ENCODE data around the gene E2F8. TPM values are rescaled to one million over a fixed set of nuclear protein-coding genes. Genes with fewer than 3 reads are reported as not detected.

The E2F8 gene
- total RNA-seq, 4 donors from 2014 or later: 0.07 TPM; not detected in 3

- TF ChIP-seq POLR2A (IDR thresholded peaks at IDR 0.05): no peak
- TF ChIP-seq EP300 (IDR thresholded peaks at IDR 0.05): no peak
- TF ChIP-seq POLR2AphosphoS5 (IDR thresholded peaks at IDR 0.05): no peak
- no peak for TF ChIP-seq CTCF (IDR thresholded peaks at IDR 0.05)
- no peaks in the 10 kb centered on the region for H3K9me3 ChIP-seq
- WGBS, 2 donors (ENCODE audit: low coverage in 1 of 2): 51 to 72% methylated on average over 3 of the region's 3 CpGs
- no peaks in the 10 kb centered on the region for H3K36me3 ChIP-seq
- peaks cover 42% of the 10 kb centered on the region for H3K27me3 ChIP-seq
- ATAC-seq: no peak
- no peak overlapping the region for H3K4me3 ChIP-seq
- no peak overlapping the region for H3K27ac ChIP-seq
- H3K4me1 ChIP-seq: no peaks in the 10 kb centered on the region
Measured at GRCh38 chr11:19283991-19284390, 43.2 kb upstream of the E2F8 start.

DNA sequence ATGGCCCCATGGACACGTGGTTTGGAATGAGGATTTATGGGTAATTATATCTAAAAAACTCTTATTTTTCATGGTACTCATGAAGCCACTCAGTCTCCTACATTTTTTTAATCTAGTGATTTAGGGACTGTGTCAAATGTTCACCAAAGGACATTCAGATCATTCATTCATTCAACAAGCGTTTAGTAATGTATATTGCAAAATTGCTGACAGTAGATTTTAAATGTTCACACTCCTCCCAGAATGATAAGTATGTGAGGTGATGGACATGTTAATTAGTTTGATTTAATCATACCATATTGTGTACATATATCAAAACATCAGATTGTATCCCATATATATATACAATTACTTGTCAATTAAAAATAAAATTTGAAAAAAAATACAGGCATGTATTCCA, 40.8 kb upstream of the E2F8 start:
- ATAC-seq: no peak
- Histone ChIP-seq H3K27me3 (peaks cover 35% of the 10 kb centered on the region), H3K9me3 (no peaks in the 10 kb centered on the region), H3K4me1 (no peaks in the 10 kb centered on the region), H3K36me3 (no peaks in the 10 kb centered on the region), H3K27ac (no peak overlapping the region), H3K4me3 (no peak overlapping the region)
- 49 to 100% methylated on average over 1 to 2 of the region's 2 CpGs for WGBS, 2 donors (ENCODE audit: low coverage in 1 of 2)
- TF ChIP-seq POLR2AphosphoS5 (IDR thresholded peaks at IDR 0.05): no peak
- no peak for TF ChIP-seq CTCF (IDR thresholded peaks at IDR 0.05)
- TF ChIP-seq POLR2A (IDR thresholded peaks at IDR 0.05): no peak
- no peak for TF ChIP-seq EP300 (IDR thresholded peaks at IDR 0.05)

DNA sequence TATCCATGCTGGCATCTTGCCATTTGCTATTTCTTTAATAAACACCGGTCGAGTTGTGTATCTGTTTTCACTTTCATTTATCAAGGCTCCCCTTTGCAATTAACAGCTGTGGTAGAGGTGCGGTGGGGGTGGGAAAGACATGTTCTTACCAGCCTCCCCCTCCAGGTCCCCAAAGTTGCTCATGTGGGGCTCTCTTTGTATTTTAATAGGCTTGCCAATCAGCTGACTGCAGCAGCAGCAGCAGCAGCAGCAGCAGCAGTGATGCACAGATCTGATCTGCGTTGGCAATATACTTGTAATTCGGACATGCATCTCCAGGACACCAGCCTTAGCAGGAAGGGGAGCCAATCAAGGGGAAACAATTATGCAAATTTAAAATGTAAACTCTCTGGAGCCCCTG, 40.3 kb upstream of the E2F8 start:
- H3K4me1 ChIP-seq: no peaks in the 10 kb centered on the region
- 15% methylated on average over 4 of the region's 5 CpGs; no CpG with 5 or more reads in 1 of the 2 donors for WGBS, 2 donors (ENCODE audit: low coverage in 1 of 2)
- H3K27ac ChIP-seq: no peak overlapping the region
- no peaks in the 10 kb centered on the region for H3K9me3 ChIP-seq
- H3K4me3 ChIP-seq: no peak overlapping the region
- no peaks in the 10 kb centered on the region for H3K36me3 ChIP-seq
- peaks cover 30% of the 10 kb centered on the region for H3K27me3 ChIP-seq
- no peak for TF ChIP-seq EP300 (IDR thresholded peaks at IDR 0.05)
- TF ChIP-seq POLR2AphosphoS5 (IDR thresholded peaks at IDR 0.05): no peak
- no peak for TF ChIP-seq POLR2A (IDR thresholded peaks at IDR 0.05)
- no peak for ATAC-seq

DNA sequence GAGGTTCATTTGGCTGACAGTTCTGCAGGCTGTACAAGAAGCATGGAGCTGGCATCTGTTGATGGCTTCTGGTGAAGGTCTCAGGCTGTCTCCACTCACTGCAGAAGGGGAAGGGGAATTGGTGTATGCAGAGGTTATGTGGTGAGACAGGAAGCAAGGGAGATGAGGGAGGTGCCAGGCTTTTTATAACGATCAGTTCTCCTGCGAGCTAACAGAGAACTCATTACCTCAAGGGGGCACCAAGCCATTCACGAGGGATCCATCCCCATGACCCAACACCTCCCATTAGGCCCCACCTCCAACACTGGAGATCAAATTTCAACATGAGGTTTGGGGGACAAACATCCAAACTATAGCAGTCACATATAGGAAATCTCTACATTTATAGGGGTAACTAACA, 38.7 kb upstream of the E2F8 start:
- no peaks in the 10 kb centered on the region for H3K4me1 ChIP-seq

GRCh38 chr11:19276859-19277808, 36.4 kb upstream of the E2F8 start:
- ATAC-seq: no peak
- Histone ChIP-seq H3K27ac (no peak overlapping the region), H3K4me3 (no peak overlapping the region), H3K36me3 (no peaks in the 10 kb centered on the region), H3K4me1 (no peaks in the 10 kb centered on the region), H3K9me3 (no peaks in the 10 kb centered on the region), H3K27me3 (peaks cover 7% of the 10 kb centered on the region)
- WGBS, 2 donors (ENCODE audit: low coverage in 1 of 2): 77 to 93% methylated on average over 3 to 7 of the region's 8 CpGs
- TF ChIP-seq EP300 (IDR thresholded peaks at IDR 0.05) (no peak), POLR2AphosphoS5 (IDR thresholded peaks at IDR 0.05) (no peak), CTCF (IDR thresholded peaks at IDR 0.05) (no peak)

More for the DNA sequence above, 38.7 kb upstream of the E2F8 start:
- no peak for ATAC-seq
- Histone ChIP-seq H3K27ac (no peak overlapping the region), H3K36me3 (no peaks in the 10 kb centered on the region), H3K4me3 (no peak overlapping the region), H3K27me3 (peaks cover 17% of the 10 kb centered on the region), H3K9me3 (no peaks in the 10 kb centered on the region)
- no peak for TF ChIP-seq POLR2AphosphoS5 (IDR thresholded peaks at IDR 0.05)
- no peak for TF ChIP-seq POLR2A (IDR thresholded peaks at IDR 0.05)
- no peak for TF ChIP-seq CTCF (IDR thresholded peaks at IDR 0.05)
- no peak for TF ChIP-seq EP300 (IDR thresholded peaks at IDR 0.05)
- WGBS, 2 donors (ENCODE audit: low coverage in 1 of 2): 55% methylated on average over 2 of the region's 3 CpGs; no CpG with 5 or more reads in 1 of the 2 donors
